Measurements from ENCODE around the gene IGF2BP1. TPM values are rescaled to one million over a fixed set of nuclear protein-coding genes. Genes with fewer than 3 reads are reported as not detected.

The IGF2BP1 gene
- total and polyA plus RNA-seq, 2 of the 8 experiments (the other 6 are each of a cell fraction or from before 2014, with no cell fraction given): 41.6 to 513 TPM

DNA sequence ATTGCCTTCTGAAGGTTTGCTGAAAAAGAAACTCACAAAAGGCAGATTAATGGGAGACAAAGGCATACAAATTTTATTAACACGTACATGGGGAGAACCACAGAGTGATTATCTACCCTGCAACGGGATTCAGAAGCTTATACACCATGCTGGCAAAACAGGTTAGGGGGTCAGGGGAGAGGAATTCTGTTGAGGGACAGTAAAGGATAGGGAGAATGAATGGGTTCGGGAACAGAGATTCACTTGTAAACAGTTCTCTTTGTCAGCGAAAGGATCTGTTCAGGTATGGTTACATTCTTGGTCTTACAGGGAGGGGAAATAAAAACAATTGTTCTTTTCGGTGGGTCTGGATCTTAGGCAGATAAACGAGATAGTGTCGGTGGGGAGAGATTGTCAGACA lies 81.1 kb downstream of the IGF2BP1 start:
- Histone ChIP-seq H2BK15ac (ENCODE audit: low read length) (no peak overlapping the region), H3K79me2 (ENCODE audit: control insufficient read depth in 1 of 2, insufficient read depth in 2 of 2, low read length in 2 of 2) (no peaks in the 10 kb centered on the region), H4K8ac (ENCODE audit: extremely low read depth, insufficient read depth, low read length) (no peak overlapping the region), H3K4me1 (replicated peaks in 1 of 4; ENCODE audit: control insufficient read depth in 3 of 4, insufficient read depth in 4 of 4, low read length in 3 of 4) (peaks cover 0 to 3% (median 0%) of the 10 kb centered on the region in 4 experiments; a peak in 4 of 7 replicates), H2BK20ac (ENCODE audit: low read length) (no peak overlapping the region), H3K23ac (ENCODE audit: insufficient read length) (no peak overlapping the region), H3K14ac (ENCODE audit: insufficient read length) (no peak overlapping the region), H3K56ac (replicated peaks; ENCODE audit: insufficient read length, low read depth, low read length) (no peak overlapping the region), H2BK120ac (replicated peaks; ENCODE audit: low read depth, low read length) (no peak overlapping the region), H3K4me3 (ENCODE audit: extremely low read depth in 1 of 4, insufficient read depth in 2 of 4, low read depth in 3 of 4, low read length in 4 of 4) (no peak overlapping the region), H3K36me3 (ENCODE audit: control insufficient read depth in 2 of 4, insufficient read depth in 4 of 4, low read length in 3 of 4) (no peaks in the 10 kb centered on the region; a peak in 1 of 8 replicates), H3K9me3 (ENCODE audit: insufficient read depth in 2 of 2, low read depth in 1 of 2, low read length in 1 of 2) (peaks cover 3 to 5% of the 10 kb centered on the region in 2 experiments; a peak in 3 of 4 replicates), H3K4ac (replicated peaks; ENCODE audit: insufficient read length, low read depth, low read length) (no peak overlapping the region), H3K27me3 (replicated peaks in 1 of 4; ENCODE audit: control insufficient read depth in 3 of 4, extremely low read depth in 1 of 4, insufficient read depth in 3 of 4, low read length in 3 of 4) (no peaks in the 10 kb centered on the region), H3K4me2 (ENCODE audit: insufficient read depth in 1 of 2, low read depth in 2 of 2, low read length in 2 of 2) (no peak overlapping the region; a peak in 1 of 4 replicates), H4K5ac (ENCODE audit: insufficient read length, low read depth, low read length) (no peak overlapping the region), H3K18ac (ENCODE audit: extremely low read depth, low read length) (no peak overlapping the region), H4K91ac (replicated peaks; ENCODE audit: insufficient read length, low read length) (no peak overlapping the region), H3K79me1 (ENCODE audit: low read depth, low read length) (no peaks in the 10 kb centered on the region), H3K23me2 (ENCODE audit: low read depth, low read length) (no peaks in the 10 kb centered on the region), H2AK5ac (ENCODE audit: low read depth, low read length) (no peak overlapping the region), H2BK12ac (ENCODE audit: low read depth, low read length) (no peak overlapping the region), H3K9ac (replicated peaks in 1 of 4; ENCODE audit: extremely low read depth in 1 of 4, low read depth in 3 of 4, low read length in 3 of 4) (no peak overlapping the region), H4K20me1 (replicated peaks in 1 of 2; ENCODE audit: control insufficient read depth in 1 of 2, insufficient read depth in 2 of 2, low read length in 2 of 2) (no peaks in the 10 kb centered on the region), H2BK5ac (ENCODE audit: low read depth, low read length) (no peak overlapping the region), H3K27ac (ENCODE audit: low read depth, low read length) (no peak overlapping the region), H2AFZ (ENCODE audit: low read length) (no peak overlapping the region)
- WGBS, 2 experiments (ENCODE audit: extremely low coverage in 1 of 2, insufficient coverage in 1 of 2, insufficient read length in 1 of 2, insufficient replicate concordance in 2 of 2, low coverage in 1 of 2, low lambda C conversion rate in 2 of 2, missing lambda C conversion rate in 1 of 2): 83% methylated on average over 7 of the region's 7 CpGs; no CpG with 5 or more reads in 1 of the 2 experiments
- no peak for DNase-seq (ENCODE audit: low read depth in 1 of 2, low spot score in 2 of 2)
- ChIA-PET CTCF (ENCODE audit: partially characterized antibody) (interaction anchor here (1.0 kb wide), 2 partner anchors 15 to 262 kb away, joined by 3 to 4 read pairs; no protein-coding TSS in a partner anchor), POLR2A (ENCODE audit: partially characterized antibody) (interaction anchor here (0.9 kb wide), 1 partner anchor 20 kb away, joined by 3 read pairs; no protein-coding TSS in a partner anchor)
- TF ChIP-seq RBBP5 (IDR thresholded peaks at IDR 0.05; ENCODE audit: borderline replicate concordance, low read depth, low read length) (no peak), SRF (IDR thresholded peaks at IDR 0.05; ENCODE audit: low read depth, low read length) (no peak), KDM5A (IDR thresholded peaks at IDR 0.05; ENCODE audit: low read length) (no peak)
- FAIRE-seq: no peak
